ENCODE measurements around the gene SYT15B.
A peak's percentile ranks its signal among the peaks of the same experiment; 100 is the strongest.
"Not testable (repeated sequence)": the region's sequence is repeated elsewhere in the genome, so short reads cannot be mapped to it uniquely, and the experiment has no call there.

The SYT15B gene

GRCh38 chr10:47763554-47764175, at the start of gene SYT15B:
Gene SYT15B, minus strand, starts transcription at chr10:47763592. Its CDS starts 952 bp downstream, at chr10:47762640.
- DNase-seq (ENCODE audit: low spot score) = not testable (repeated sequence)

GRCh38 chr10:47779590-47779989, 16.2 kb upstream of the SYT15B start:
- DNase-seq (ENCODE audit: low spot score) = not testable (repeated sequence)

- peak; percentile 36 for DNase-seq (ENCODE audit: low spot score)
Observed at GRCh38 chr10:47775361-47776231, 12.2 kb upstream of the SYT15B start.

- not testable (repeated sequence) for DNase-seq (ENCODE audit: low spot score)
Observed at GRCh38 chr10:47770745-47771144, 7.4 kb upstream of the SYT15B start.

- not testable (repeated sequence) for DNase-seq (ENCODE audit: low spot score)
Observed at GRCh38 chr10:47768578-47769115, 5.3 kb upstream of the SYT15B start.

GRCh38 chr10:47768085-47768484, 4.7 kb upstream of the SYT15B start:
- not testable (repeated sequence) for DNase-seq (ENCODE audit: low spot score)

- DNase-seq (ENCODE audit: low spot score) = not testable (repeated sequence)
Observed at GRCh38 chr10:47767236-47767635, 3.8 kb upstream of the SYT15B start.

- DNase-seq (ENCODE audit: low spot score) = not testable (repeated sequence)
Observed at GRCh38 chr10:47765232-47765631, 1.8 kb upstream of the SYT15B start.

- not testable (repeated sequence) for DNase-seq (ENCODE audit: low spot score)
Observed at GRCh38 chr10:47762674-47763553, 478 bp downstream of the SYT15B start.

- DNase-seq (ENCODE audit: low spot score) = not testable (repeated sequence)
Observed at GRCh38 chr10:47758855-47759254, 4.5 kb downstream of the SYT15B start.

GRCh38 chr10:47756169-47756568, 7.2 kb downstream of the SYT15B start:
- DNase-seq (ENCODE audit: low spot score) = not testable (repeated sequence)

- not testable (repeated sequence) for DNase-seq (ENCODE audit: low spot score)
Observed at GRCh38 chr10:47753871-47754270, 9.5 kb downstream of the SYT15B start.

- DNase-seq (ENCODE audit: low spot score) = not testable (repeated sequence)
Observed at GRCh38 chr10:47753176-47753575, 10.2 kb downstream of the SYT15B start.

GRCh38 chr10:47751821-47752220, 11.6 kb downstream of the SYT15B start:
- DNase-seq (ENCODE audit: low spot score) = not testable (repeated sequence)

- not testable (repeated sequence) for DNase-seq (ENCODE audit: low spot score)
Observed at GRCh38 chr10:47750360-47750759, 13.0 kb downstream of the SYT15B start.

- not testable (repeated sequence) for DNase-seq (ENCODE audit: low spot score)
Observed at GRCh38 chr10:47746780-47747376, 16.5 kb downstream of the SYT15B start.

GRCh38 chr10:47744881-47745280, 18.5 kb downstream of the SYT15B start:
- DNase-seq (ENCODE audit: low spot score) = not testable (repeated sequence)

GRCh38 chr10:47743611-47744550, 19.5 kb downstream of the SYT15B start:
- DNase-seq (ENCODE audit: low spot score) = not testable (repeated sequence)

GRCh38 chr10:47740868-47741267, 22.5 kb downstream of the SYT15B start:
- not testable (repeated sequence) for DNase-seq (ENCODE audit: low spot score)

- not testable (repeated sequence) for DNase-seq (ENCODE audit: low spot score)
Observed at GRCh38 chr10:47730911-47731310, 32.5 kb downstream of the SYT15B start.
